HCT116 (cell line): ENCODE results near the gene NCOA1. TPM values are rescaled to one million over a fixed set of nuclear protein-coding genes. Genes with fewer than 3 reads are reported as not detected.

Source experiments
- ATAC-seq: fragments of 200-7000 bp; cut with Tn5 transposase; 2 replicates; pipeline ENCODE4 v1.9.1; 2020; ENCODE audit warnings: mild to moderate bottlenecking, moderate library complexity
- BruUV-seq: library from RNA; stranded (reverse); fragments of 400-500 nt; replicated peaks from 2 replicates; lab custom pipeline; 2021; lab: Mats Ljungman, UMichigan
- CTCF ChIA-PET: fragments of 300-600 bp; sonication (Branson Sonifier 250); formaldehyde crosslinking; loops from one replicate; lab custom pipeline; 2021; ENCODE audit warnings: antibody characterized with exemption; lab: Charles Lee
- POLR2A ChIA-PET: fragments of 300-600, 350-600 bp; sonication (Branson Sonifier 250); formaldehyde crosslinking; loops from one replicate; lab custom pipeline; 2021; ENCODE audit warnings: antibody characterized with exemption; lab: Charles Lee
- RAD21 ChIA-PET, 2 experiments: fragments of 300-600 bp; sonication (Branson Sonifier 250); formaldehyde crosslinking; loops; one replicate each; lab custom pipeline; 2023; ENCODE audit warnings: low total read pairs in 2 of 2; ENCODE audit not compliant: uncharacterized antibody in 2 of 2, unreplicated experiment in 2 of 2, low non-redundant PET in 1 of 2; lab: Charles Lee
- DNase-seq: peaks from one replicate; pipeline ENCODE4 v3.0.0-alpha.2; 2010; ENCODE audit warnings: low read depth, low spot score
- H2AFZ ChIP-seq: fragments of 200-600 bp; shearing (Covaris generic), sonication (generic); 2 replicates; pipeline ENCODE4 v1.6.1; 2017; ENCODE audit warnings: low read depth, mixed run types, mixed read lengths, antibody characterized with exemption, low read length; ENCODE audit not compliant: poor library complexity, severe bottlenecking
- H3K27ac ChIP-seq: 2 replicates; pipeline ENCODE4 v1.5.1; 2012; ENCODE audit warnings: low read depth, low read length
- H3K27me3 ChIP-seq: fragments of 200-600 bp; sonication (generic); 2 replicates; pipeline ENCODE4 v1.6.1; 2016; ENCODE audit warnings: mixed run types, low read length, mixed read lengths; ENCODE audit not compliant: insufficient read depth
- H3K36me3 ChIP-seq, 2 experiments: fragments of 200-500 bp in 1 of 2; fragments of 200-600 bp in 1 of 2; sonication (Bioruptor generic) in 1 of 2; sonication (generic) in 1 of 2; 2 replicates each; pipeline versions ENCODE4 v1.5.1 to v1.6.1; 2014 to 2016; ENCODE audit warnings: low read length in 2 of 2, inconsistent platforms in 1 of 2, mixed read lengths in 1 of 2, mixed run types in 1 of 2; ENCODE audit not compliant: insufficient read depth in 2 of 2, control insufficient read depth in 1 of 2
- H3K4me1 ChIP-seq, 2 experiments: fragments of 200-600 bp in 1 of 2; sonication (generic) in 1 of 2; 2 replicates each; pipeline versions ENCODE4 v1.5.1 to v1.6.1; 2012 to 2017; ENCODE audit warnings: low read length in 2 of 2, inconsistent platforms in 1 of 2, mild to moderate bottlenecking in 1 of 2, mixed read lengths in 1 of 2, mixed run types in 1 of 2, moderate library complexity in 1 of 2; ENCODE audit not compliant: insufficient read depth in 2 of 2, control insufficient read depth in 1 of 2
- H3K4me2 ChIP-seq: fragments of 200-600 bp; sonication (generic); 2 replicates; pipeline ENCODE4 v1.6.1; 2017; ENCODE audit warnings: mixed run types, low read length, mixed read lengths
- H3K4me3 ChIP-seq, 2 experiments: fragments of 200-600 bp in 1 of 2; sonication (generic) in 1 of 2; replicated peaks in 1 of 2; 2 replicates each; pipeline ENCODE4 v1.5.1; 2011 to 2016; ENCODE audit warnings: low read length in 2 of 2, control low read depth in 1 of 2, low read depth in 1 of 2, mild to moderate bottlenecking in 1 of 2, mixed read lengths in 1 of 2, mixed run types in 1 of 2
- H3K79me2 ChIP-seq: fragments of 200-600 bp; sonication (generic); 2 replicates; pipeline ENCODE4 v1.6.1; 2017; ENCODE audit warnings: mild to moderate bottlenecking, mixed run types, low read length, moderate library complexity, mixed read lengths; ENCODE audit not compliant: insufficient read depth
- H3K9ac ChIP-seq: fragments of 200-600 bp; sonication (generic); 2 replicates; pipeline ENCODE4 v1.6.1; 2016; ENCODE audit warnings: low read length, mixed read lengths
- H3K9me2 ChIP-seq: fragments of 200-600 bp; sonication (generic), shearing (Covaris generic); 2 replicates; pipeline ENCODE4 v1.6.1; 2017; ENCODE audit warnings: mixed run types, mild to moderate bottlenecking, moderate library complexity; ENCODE audit not compliant: insufficient read depth
- H3K9me3 ChIP-seq, 2 experiments: fragments of 200-500 bp in 1 of 2; fragments of 200-600 bp in 1 of 2; sonication (Bioruptor generic) in 1 of 2; sonication (generic) in 1 of 2; 2 replicates each; pipeline ENCODE4 v1.6.1; 2014 to 2017; ENCODE audit warnings: low read length in 2 of 2, mixed read lengths in 2 of 2, inconsistent platforms in 1 of 2, low read depth in 1 of 2, mild to moderate bottlenecking in 1 of 2, mixed run types in 1 of 2, moderate library complexity in 1 of 2; ENCODE audit not compliant: control insufficient read depth in 1 of 2, insufficient read depth in 1 of 2
- H4K20me1 ChIP-seq: fragments of 200-600 bp; sonication (generic), shearing (Covaris generic); 2 replicates; pipeline ENCODE4 v1.6.1; 2017; ENCODE audit warnings: mixed run types, mild to moderate bottlenecking, moderate library complexity; ENCODE audit not compliant: insufficient read depth
- ATF3 ChIP-seq: IDR thresholded peaks from 2 replicates; pipeline ENCODE4 v1.6.1; 2012
- POLR2AphosphoS5 ChIP-seq: IDR thresholded peaks from 2 replicates; pipeline ENCODE4 v1.6.1; 2011; ENCODE audit warnings: mild to moderate bottlenecking, low read depth, low read length, moderate library complexity
- REST ChIP-seq: IDR thresholded peaks from 2 replicates; pipeline ENCODE4 v1.6.1; 2012; ENCODE audit warnings: low read depth
- SIN3A ChIP-seq: IDR thresholded peaks from 2 replicates; pipeline ENCODE4 v1.6.1; 2012; ENCODE audit warnings: low read depth
- SP1 ChIP-seq: IDR thresholded peaks from 2 replicates; pipeline ENCODE4 v1.6.1; 2012; ENCODE audit warnings: low read depth
- SRF ChIP-seq: IDR thresholded peaks from 2 replicates; pipeline ENCODE4 v1.6.1; 2012; ENCODE audit warnings: low read depth
- TCF7L2 ChIP-seq: IDR thresholded peaks from 2 replicates; pipeline ENCODE4 v1.7.0; 2011; ENCODE audit warnings: borderline replicate concordance, inconsistent platforms; ENCODE audit not compliant: insufficient read depth, insufficient read length; ENCODE audit errors: extremely low read depth
- ZBTB33 ChIP-seq: IDR thresholded peaks from 2 replicates; pipeline ENCODE4 v1.6.1; 2011; ENCODE audit warnings: mild to moderate bottlenecking, low read length, moderate library complexity; ENCODE audit not compliant: insufficient replicate concordance; ENCODE audit errors: extremely low read depth
- ZNF274 ChIP-seq: fragments of 200-500 bp; sonication (Bioruptor generic); IDR thresholded peaks from 2 replicates; pipeline ENCODE4 v1.6.1; 2014; ENCODE audit warnings: mild to moderate bottlenecking, low read depth, low read length, inconsistent platforms
- intact Hi-C: fragments of 100-400 bp; cut with micrococcal nuclease; formaldehyde crosslinking; loops from 2 replicates; pipeline ENCODE4 v1.10.0; 2022
- total RNA-seq: library from RNA; stranded (reverse); gene quantifications from one replicate; pipeline ENCODE4 v1.2.1, GENCODE V29; 2021; ENCODE audit not compliant: unreplicated experiment

The NCOA1 gene
- total RNA-seq, 1 experiment from 2014 or later: 10.4 TPM

- TF ChIP-seq REST (no peak), SIN3A (no peak), ATF3 (no peak), ZBTB33 (no peak), TCF7L2 (no peak), SP1 (no peak), POLR2AphosphoS5 (no peak), ZNF274 (no peak), SRF (no peak)
- H4K20me1 ChIP-seq: no peaks in the 10 kb centered on the region
- peaks cover 6 to 20% of the 10 kb centered on the region in 2 experiments; a peak in 3 of 4 replicates for H3K4me1 ChIP-seq
- no peak overlapping the region for H3K9ac ChIP-seq
- no peak overlapping the region for H3K4me2 ChIP-seq
- RAD21 ChIA-PET: no interaction called here
- no peak overlapping the region for H3K27ac ChIP-seq
- H2AFZ ChIP-seq: no peak overlapping the region
- POLR2A ChIA-PET: no interaction called here
- DNase-seq: no peak
- H3K9me2 ChIP-seq: no peaks in the 10 kb centered on the region
- H3K4me3 ChIP-seq: no peak overlapping the region
- ATAC-seq: no peak
- no peaks in the 10 kb centered on the region for H3K79me2 ChIP-seq
- intact Hi-C loops: no loop called here
- H3K9me3 ChIP-seq: no peaks in the 10 kb centered on the region
- CTCF ChIA-PET: interaction anchor here (1.3 kb wide), 1 partner anchor 16 kb away, joined by 3 read pairs; no protein-coding TSS in a partner anchor
- no peaks in the 10 kb centered on the region for H3K27me3 ChIP-seq
- no TSS peak for BruUV-seq
- H3K36me3 ChIP-seq: no peaks in the 10 kb centered on the region
Measured at GRCh38 chr2:24774373-24774772, 283.3 kb downstream of the NCOA1 start.
